Natural killer cell (primary cell): Measurements from ENCODE around the gene LYRM9. TPM values are rescaled to one million over a fixed set of nuclear protein-coding genes. Genes with fewer than 3 reads are reported as not detected.

Experiments
- ATAC-seq, 3 donors: fragments of 150-1000 bp in 2 of 3; fragments of 200-7000 bp in 1 of 3; cut with Tn5 transposase; 1 replicate in 1 of 3; 2 replicates in 2 of 3; pipeline ENCODE4 v1.10.0; 2021; ENCODE audit warnings: mild to moderate bottlenecking in 2 of 3, moderate library complexity in 2 of 3
- DNase-seq, 2 donors: peaks; one replicate each; pipeline versions ENCODE4 v3.0.0 to v3.0.0-alpha.2; 2013 to 2021; ENCODE audit warnings: mixed read lengths in 1 of 2
- H3K27ac ChIP-seq: one replicate; pipeline ENCODE4 v1.5.1; 2013; ENCODE audit warnings: mild to moderate bottlenecking, low read length
- H3K27me3 ChIP-seq: one replicate; pipeline ENCODE4 v1.6.1; 2013; ENCODE audit warnings: low read length; ENCODE audit not compliant: control insufficient read depth, insufficient read depth
- H3K36me3 ChIP-seq: one replicate; pipeline ENCODE4 v1.6.1; 2013; ENCODE audit warnings: low read length; ENCODE audit not compliant: control insufficient read depth, insufficient read depth
- H3K4me1 ChIP-seq: one replicate; pipeline ENCODE4 v1.6.1; 2013; ENCODE audit warnings: low read length; ENCODE audit not compliant: control insufficient read depth, insufficient read depth
- H3K4me3 ChIP-seq: one replicate; pipeline ENCODE4 v1.5.1; 2013; ENCODE audit warnings: low read length
- H3K9me3 ChIP-seq: one replicate; pipeline ENCODE4 v1.6.1; 2013; ENCODE audit warnings: low read length; ENCODE audit not compliant: control insufficient read depth, insufficient read depth
- H3K27ac Mint-ChIP-seq, 2 donors: one replicate each; pipeline ENCODE4 v1.8.0; 2022; ENCODE audit warnings: mild to moderate bottlenecking in 2 of 2, mixed read lengths in 2 of 2, moderate library complexity in 1 of 2
- H3K27me3 Mint-ChIP-seq, 2 donors: one replicate each; pipeline ENCODE4 v1.8.0; 2022; ENCODE audit warnings: low read depth in 2 of 2, mixed read lengths in 2 of 2
- H3K36me3 Mint-ChIP-seq: one replicate; pipeline ENCODE4 v1.8.0; 2022; ENCODE audit warnings: mixed read lengths
- H3K4me1 Mint-ChIP-seq, 2 donors: one replicate each; pipeline ENCODE4 v1.8.0; 2022; ENCODE audit warnings: mixed read lengths in 2 of 2
- H3K4me3 Mint-ChIP-seq: one replicate; pipeline ENCODE4 v1.8.0; 2022; ENCODE audit warnings: mild to moderate bottlenecking, moderate library complexity, mixed read lengths
- H3K9me3 Mint-ChIP-seq, 2 donors: one replicate each; pipeline ENCODE4 v1.8.0; 2022; ENCODE audit warnings: mixed read lengths in 2 of 2
- WGBS: methylation state at CpG from one replicate; pipeline ENCODE4 v1.1.7; 2013; ENCODE audit warnings: missing lambda C conversion rate; ENCODE audit not compliant: insufficient coverage; 5-methylcytosine and 5-hydroxymethylcytosine counted together
- intact Hi-C: fragments of 100-400 bp; cut with micrococcal nuclease; formaldehyde crosslinking; loops from one replicate; pipeline ENCODE4 v1.14.2; 2022
- total RNA-seq, 4 donors: library from RNA; stranded (reverse); fragments of 120-200 nt in 1 of 4; gene quantifications; one replicate each; pipeline versions ENCODE4 v1.2.3 to v1.2.4, GENCODE V29; 2013 to 2022
- TF ChIP-seq, protein P1 (sequence below): fragments of 200-600 bp; IDR thresholded peaks from one replicate; pipeline ENCODE4 v1.8.0; 2022; ENCODE audit warnings: antibody characterized with exemption

Gene LYRM9
- total RNA-seq, 3 donors from 2014 or later (not counting 1 experiment from before 2014, with no cell fraction given), result 7.8 to 13.0 (median 9.3) TPM

DNA sequence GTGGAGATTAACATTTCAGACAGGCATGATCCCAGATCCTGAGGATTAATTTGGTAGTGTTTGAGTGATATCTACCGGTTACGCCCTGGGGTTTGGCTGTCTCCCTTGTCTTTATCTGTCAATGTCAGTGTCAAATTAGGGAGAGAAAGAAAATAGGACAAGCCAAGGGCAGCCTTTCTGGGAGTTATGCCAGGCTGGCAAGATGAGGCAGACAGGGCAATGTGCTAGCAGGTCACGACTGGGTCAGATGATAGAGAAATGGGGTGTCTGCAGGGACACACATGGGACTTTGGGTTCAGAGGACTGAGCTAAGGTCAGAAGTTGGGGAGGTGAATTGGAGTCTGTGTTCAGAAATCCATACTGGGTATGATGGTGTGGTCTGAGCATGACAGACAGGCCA is 27.4 kb upstream of the LYRM9 start:
- ATAC-seq (no peak), DNase-seq (no peak)
- no peak overlapping the region for H3K27ac ChIP-seq
- H3K36me3 Mint-ChIP-seq, result no peaks in the 10 kb centered on the region
- H3K27ac Mint-ChIP-seq, result no peak overlapping the region
- no peaks in the 10 kb centered on the region for H3K27me3 ChIP-seq
- TF ChIP-seq, protein P1, sequence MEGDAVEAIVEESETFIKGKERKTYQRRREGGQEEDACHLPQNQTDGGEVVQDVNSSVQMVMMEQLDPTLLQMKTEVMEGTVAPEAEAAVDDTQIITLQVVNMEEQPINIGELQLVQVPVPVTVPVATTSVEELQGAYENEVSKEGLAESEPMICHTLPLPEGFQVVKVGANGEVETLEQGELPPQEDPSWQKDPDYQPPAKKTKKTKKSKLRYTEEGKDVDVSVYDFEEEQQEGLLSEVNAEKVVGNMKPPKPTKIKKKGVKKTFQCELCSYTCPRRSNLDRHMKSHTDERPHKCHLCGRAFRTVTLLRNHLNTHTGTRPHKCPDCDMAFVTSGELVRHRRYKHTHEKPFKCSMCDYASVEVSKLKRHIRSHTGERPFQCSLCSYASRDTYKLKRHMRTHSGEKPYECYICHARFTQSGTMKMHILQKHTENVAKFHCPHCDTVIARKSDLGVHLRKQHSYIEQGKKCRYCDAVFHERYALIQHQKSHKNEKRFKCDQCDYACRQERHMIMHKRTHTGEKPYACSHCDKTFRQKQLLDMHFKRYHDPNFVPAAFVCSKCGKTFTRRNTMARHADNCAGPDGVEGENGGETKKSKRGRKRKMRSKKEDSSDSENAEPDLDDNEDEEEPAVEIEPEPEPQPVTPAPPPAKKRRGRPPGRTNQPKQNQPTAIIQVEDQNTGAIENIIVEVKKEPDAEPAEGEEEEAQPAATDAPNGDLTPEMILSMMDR, result no peak
- H3K9me3 ChIP-seq, result no peaks in the 10 kb centered on the region
- peaks cover 4 to 6% of the 10 kb centered on the region in 2 donors for H3K27me3 Mint-ChIP-seq
- WGBS, result 95% methylated on average over 3 of the region's 3 CpGs
- H3K36me3 ChIP-seq, result no peaks in the 10 kb centered on the region
- no peak overlapping the region for H3K4me3 ChIP-seq
- intact Hi-C loops, result no loop called here
- no peaks in the 10 kb centered on the region for H3K4me1 ChIP-seq
- H3K9me3 Mint-ChIP-seq, result no peaks in the 10 kb centered on the region
- no peak overlapping the region for H3K4me3 Mint-ChIP-seq
- H3K4me1 Mint-ChIP-seq, result no peaks in the 10 kb centered on the region

DNA sequence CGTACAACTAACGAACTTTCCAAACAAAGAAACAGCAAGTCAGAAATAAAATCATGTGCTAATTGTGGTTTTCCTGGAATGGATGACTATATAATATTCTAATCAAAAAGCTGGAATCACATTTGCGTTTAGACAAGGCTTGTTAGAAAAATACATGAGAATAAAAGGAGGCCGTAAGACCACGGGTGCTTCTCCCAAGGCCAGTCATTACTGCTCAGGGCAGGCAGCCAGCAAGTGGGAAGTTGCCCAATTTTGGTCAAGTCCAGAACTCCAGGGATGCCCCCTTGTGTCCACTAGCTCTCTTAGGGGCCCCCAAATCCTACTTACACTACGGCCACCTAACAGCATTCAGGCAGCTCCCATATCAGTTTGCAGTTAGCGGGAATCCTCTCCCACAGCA is 25.9 kb upstream of the LYRM9 start:
- Mint-ChIP-seq H3K4me3 (no peak overlapping the region), H3K4me1 (no peaks in the 10 kb centered on the region), H3K27me3 (peaks cover 4 to 6% of the 10 kb centered on the region in 2 donors), H3K9me3 (no peaks in the 10 kb centered on the region), H3K27ac (no peak overlapping the region), H3K36me3 (no peaks in the 10 kb centered on the region)
- ATAC-seq, result no peak
- Histone ChIP-seq H3K4me1 (no peaks in the 10 kb centered on the region), H3K27me3 (no peaks in the 10 kb centered on the region), H3K36me3 (no peaks in the 10 kb centered on the region), H3K9me3 (no peaks in the 10 kb centered on the region), H3K4me3 (no peak overlapping the region), H3K27ac (no peak overlapping the region)
- no peak for DNase-seq
- TF ChIP-seq, protein P1, result no peak
- intact Hi-C loops, result no loop called here
- 86% methylated on average over 4 of the region's 7 CpGs for WGBS

DNA sequence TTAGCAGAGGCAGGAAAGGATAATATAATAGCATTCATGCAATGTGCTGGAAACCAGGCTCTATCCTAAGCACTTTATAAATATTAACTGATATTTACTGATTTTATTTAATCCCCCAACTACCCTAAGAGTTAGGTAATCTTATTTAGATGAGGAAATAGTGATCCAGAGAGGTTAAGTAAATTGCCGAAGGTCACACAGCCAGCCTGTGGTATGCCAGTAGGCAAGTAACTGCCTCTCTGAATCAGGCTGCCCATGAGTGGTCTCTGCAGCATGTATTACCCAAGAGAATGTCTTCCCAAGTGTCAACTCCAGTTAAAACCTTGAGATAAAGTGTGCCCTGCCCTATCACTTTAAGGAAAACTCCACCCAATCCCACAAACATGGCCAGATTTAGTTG is 25.3 kb upstream of the LYRM9 start:
- no peaks in the 10 kb centered on the region for H3K9me3 Mint-ChIP-seq
- no peaks in the 10 kb centered on the region for H3K4me1 Mint-ChIP-seq
- ATAC-seq, result no peak
- H3K4me1 ChIP-seq, result no peaks in the 10 kb centered on the region
- H3K27ac ChIP-seq, result no peak overlapping the region
- no peak for DNase-seq
- H3K4me3 ChIP-seq, result no peak overlapping the region
- no peaks in the 10 kb centered on the region for H3K36me3 ChIP-seq
- no peaks in the 10 kb centered on the region for H3K36me3 Mint-ChIP-seq
- no peak overlapping the region for H3K27ac Mint-ChIP-seq
- H3K27me3 ChIP-seq, result no peaks in the 10 kb centered on the region
- peaks cover 4 to 6% of the 10 kb centered on the region in 2 donors for H3K27me3 Mint-ChIP-seq
- 100% methylated on average over 1 of the region's 1 CpG for WGBS
- TF ChIP-seq, protein P1, result no peak
- no peak overlapping the region for H3K4me3 Mint-ChIP-seq
- intact Hi-C loops, result no loop called here
- H3K9me3 ChIP-seq, result no peaks in the 10 kb centered on the region

DNA sequence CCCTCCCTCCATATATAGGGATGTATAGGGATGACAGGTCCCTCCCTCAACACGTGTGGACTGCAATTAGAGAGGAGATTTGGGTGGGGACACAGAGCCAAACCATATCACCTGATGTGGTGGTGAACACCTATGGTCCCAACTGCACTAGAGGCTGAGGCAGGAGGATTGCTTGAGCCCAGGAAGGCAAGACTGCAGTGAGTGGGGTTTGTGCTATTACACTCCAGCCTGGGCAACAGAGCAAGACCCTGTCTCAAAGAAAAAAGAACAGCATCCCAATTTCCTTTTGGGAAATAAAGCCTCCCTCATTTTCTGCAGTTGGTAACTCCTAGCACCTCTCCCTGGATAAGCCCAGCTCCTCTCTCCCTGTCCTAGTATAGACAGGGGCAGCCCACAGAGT is 23.8 kb upstream of the LYRM9 start:
- TF ChIP-seq, protein P1, result no peak
- Mint-ChIP-seq H3K4me1 (no peaks in the 10 kb centered on the region), H3K4me3 (no peak overlapping the region), H3K27me3 (peaks cover 6 to 7% of the 10 kb centered on the region in 2 donors), H3K27ac (no peak overlapping the region), H3K9me3 (peaks cover 0 to 2% of the 10 kb centered on the region in 2 donors), H3K36me3 (no peaks in the 10 kb centered on the region)
- Histone ChIP-seq H3K36me3 (no peaks in the 10 kb centered on the region), H3K4me1 (no peaks in the 10 kb centered on the region), H3K4me3 (no peak overlapping the region), H3K27me3 (no peaks in the 10 kb centered on the region), H3K27ac (no peak overlapping the region), H3K9me3 (no peaks in the 10 kb centered on the region)
- no peak for ATAC-seq
- no peak for DNase-seq
- WGBS, result 60% methylated on average over 1 of the region's 1 CpG
- intact Hi-C loops, result no loop called here
